Activated CD4-positive, alpha-beta T cell treated with anti-CD3 and anti-CD28 coated beads, Interleukin-2, amount 50 U/mL, for 1 hour (primary cell): Measurements from ENCODE around the gene GINS3.

ENCODE experiments used
- DNase-seq: peaks from one replicate; pipeline ENCODE4 v3.0.0-alpha.2; 2020

GINS3 gene

DNA sequence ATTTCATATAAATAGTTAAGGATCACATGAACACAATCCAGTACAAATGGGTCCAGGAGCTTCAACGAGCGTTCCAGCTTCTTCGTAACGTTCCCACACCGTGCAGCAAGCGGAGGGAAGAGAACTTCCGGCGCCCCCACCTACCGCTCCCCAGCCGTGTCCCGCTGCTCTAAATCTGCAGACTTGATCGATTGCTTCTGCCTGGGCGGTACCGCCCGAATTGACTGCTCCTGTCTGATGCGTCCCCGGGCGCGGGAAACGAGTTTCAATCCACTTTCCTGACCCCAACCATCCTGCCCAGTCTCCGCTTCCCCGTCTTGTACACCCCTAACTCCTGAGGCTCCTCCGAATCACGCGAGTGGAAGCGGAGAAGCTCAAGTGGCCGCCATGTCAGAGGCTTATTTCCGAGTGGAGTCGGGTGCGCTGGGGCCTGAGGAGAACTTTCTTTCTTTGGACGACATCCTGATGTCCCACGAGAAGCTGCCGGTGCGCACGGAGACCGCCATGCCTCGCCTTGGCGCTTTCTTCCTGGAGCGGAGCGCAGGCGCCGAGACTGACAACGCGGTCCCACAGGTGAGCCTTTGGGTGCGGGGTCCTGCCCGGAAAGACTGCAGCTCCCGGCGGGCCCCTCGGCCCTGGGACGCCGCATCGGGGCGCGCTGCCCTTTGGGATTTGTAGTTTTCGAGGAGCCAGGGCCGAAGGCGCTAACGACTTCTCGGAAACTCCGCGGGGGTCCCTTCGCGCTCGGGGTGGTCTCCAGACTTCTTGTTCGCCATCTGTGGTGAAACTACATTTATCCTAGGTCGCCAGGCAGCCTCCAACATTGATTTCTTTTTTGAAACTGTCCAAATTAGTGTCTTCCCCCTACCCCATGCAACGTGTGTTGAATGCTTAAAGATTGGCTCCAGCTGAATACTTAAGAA is at the start of gene GINS3:
Gene GINS3 (plus strand): TSS at position 257 of the 923 bp plus-strand sequence. CDS start 131 bp downstream, at position 388.
- DNase-seq: peak; percentile 78

DNA sequence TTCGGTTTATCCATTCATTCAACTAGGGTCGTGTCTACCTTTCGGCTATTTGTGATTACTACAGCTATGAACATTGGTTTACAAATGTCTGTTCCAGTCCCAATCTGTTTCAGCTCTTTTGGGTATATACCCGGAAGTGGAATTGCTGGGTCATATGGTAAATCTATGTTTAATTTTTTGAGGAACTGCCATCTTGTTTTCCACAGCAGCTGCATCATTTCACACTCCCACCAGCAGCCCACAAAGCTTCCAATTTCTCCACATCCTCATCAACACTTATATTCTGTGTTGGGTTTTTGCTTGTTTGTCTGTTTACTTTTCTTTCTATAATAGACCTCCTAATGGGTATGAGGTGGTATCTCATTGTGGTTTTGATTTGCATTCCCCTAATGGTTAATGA is 48.7 kb upstream of the GINS3 start:
- no peak for DNase-seq

DNA sequence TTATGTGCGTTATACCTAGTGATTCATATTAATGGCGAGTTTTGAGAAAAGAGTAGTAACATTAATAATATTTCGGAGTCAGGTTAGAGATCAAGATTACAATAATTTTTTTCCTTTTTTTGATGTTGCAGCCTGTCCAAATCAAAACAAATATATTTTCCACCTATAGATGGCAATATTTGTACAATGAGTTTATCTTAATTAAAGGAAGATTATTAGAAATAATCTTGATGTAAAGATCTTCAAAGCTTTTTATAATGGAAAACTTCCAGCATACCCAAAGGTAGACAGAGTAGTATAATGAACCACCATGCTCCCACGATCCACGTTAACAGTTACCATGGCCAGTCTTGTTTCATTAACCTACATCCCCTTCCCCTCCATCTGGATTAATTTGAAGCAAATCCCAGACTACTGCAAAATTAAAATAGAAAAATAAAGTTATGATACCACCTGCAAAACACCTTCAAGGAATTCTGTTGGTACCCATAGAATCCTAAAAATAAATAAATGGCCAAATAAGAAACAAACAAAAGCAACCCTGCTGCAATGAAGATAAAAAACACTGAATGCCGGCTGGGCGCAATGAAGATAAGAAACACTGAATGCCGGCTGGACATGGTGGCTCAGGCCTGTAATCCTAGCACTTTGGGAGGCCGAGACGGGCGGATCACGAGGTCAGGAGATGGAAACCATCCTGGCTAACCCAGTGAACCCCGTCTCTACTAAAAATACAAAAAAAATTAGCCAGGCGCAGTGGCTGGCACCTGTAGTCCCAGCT is 46.5 kb upstream of the GINS3 start:
- no peak for DNase-seq

DNA sequence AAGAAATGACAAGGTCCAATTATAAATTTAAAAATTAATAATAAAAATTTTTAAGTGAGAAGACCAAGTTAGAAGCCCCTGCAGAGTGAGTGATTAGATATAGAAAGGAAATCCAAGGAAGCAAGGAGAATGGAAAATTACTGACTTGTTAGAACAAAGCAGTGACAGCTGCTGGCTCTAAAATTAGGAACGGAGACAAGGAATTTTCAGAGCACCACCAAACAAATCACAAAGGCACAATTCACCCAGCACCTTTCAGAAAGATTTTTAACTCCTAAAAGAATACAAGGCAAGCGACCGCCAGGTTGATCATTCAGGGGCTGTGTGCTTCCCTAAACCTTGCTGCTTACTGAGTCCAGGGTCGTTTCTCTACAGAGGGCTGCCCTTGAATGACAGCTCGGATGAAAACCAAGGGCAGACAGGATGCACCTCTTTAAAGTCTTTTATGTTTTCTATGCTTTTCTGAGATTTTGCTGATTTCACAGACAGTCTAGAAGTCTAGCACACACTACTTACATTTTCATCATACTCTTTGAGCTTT is 45.4 kb upstream of the GINS3 start:
- DNase-seq: no peak

DNA sequence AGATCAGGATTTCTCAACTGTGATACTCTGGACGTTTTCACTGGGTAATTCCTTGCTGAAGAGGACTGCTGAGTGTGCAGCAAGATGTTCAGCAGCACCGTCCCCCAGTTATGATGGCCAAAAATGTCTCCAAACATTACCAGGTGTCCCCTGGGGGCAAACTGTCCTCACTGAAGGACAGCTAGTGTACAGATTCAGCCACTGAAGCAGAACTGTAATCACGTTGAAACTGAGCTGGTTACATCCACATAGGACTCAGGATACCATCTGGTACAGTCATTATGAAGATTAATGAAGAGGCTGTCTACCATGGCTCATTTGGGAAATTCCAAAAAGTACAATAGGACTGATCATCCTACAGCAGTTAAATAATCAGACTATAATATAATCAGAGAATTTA is 43.3 kb upstream of the GINS3 start:
- DNase-seq: no peak

DNA sequence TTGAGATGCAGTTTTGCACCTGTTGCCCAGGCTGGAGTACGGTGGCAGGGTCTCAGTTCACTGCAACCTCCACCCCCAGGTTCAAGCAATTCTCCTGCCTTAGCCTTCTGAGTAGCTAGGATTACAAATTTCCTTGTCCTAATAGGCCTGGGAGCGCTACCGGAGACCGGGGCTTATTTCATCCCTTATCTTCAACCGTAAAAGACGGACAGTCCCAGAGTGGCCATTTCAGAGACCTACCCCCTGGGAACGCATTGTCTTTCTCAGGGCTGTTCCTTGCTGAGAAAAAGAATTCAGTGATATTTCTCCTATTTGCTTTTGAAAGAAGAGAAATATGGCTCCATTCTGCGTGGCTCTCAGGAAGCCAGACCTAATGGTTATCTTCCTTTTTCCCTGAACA is 39.6 kb upstream of the GINS3 start:
- DNase-seq: no peak

DNA sequence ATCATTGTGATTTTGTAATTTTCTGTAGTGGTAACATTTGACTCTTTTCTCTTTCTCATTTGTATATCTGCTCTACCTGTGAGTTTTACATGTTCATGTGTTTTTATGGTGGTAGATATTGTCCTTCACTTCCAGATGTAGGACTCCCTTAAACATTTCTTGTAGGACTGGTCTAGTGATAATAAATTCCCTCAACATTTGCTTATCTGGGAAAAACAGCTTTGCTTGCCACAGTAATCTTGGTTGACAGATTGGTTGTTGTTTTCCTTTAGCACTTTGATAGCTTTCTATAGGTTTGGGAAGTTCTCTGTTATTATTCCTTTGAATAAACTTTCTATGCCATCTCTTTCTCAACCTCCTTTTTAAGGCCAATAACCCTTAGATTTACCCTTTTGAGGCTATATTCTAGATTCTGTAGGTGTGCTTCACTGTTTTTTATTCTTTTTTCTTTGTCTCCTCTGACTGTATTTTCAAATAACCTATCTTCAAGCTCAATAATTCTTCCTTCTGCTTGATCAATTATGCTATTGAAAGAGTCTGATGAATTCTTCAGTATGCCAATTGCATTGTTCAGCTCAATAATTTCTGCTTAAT is 32.1 kb upstream of the GINS3 start:
- no peak for DNase-seq

DNA sequence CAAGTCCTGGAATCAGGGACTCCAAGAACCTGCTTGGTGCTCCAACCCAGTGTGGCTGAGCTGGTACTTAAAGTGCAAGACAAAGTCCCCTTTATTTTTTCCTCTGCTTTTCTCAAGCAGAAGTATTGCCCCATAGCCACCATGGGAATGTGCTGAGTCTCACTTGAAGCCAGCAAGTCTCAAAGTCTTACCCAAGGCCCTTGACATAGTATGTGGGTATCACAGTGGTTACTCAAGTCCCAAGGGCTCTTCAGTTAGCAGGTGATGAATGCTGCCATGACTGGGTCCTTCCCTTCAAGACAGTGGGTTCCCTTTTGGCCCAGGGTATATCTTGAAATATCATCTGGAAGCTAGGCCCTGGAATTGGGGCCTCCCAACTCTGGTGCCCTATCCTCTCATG is 30.5 kb upstream of the GINS3 start:
- DNase-seq: no peak

DNA sequence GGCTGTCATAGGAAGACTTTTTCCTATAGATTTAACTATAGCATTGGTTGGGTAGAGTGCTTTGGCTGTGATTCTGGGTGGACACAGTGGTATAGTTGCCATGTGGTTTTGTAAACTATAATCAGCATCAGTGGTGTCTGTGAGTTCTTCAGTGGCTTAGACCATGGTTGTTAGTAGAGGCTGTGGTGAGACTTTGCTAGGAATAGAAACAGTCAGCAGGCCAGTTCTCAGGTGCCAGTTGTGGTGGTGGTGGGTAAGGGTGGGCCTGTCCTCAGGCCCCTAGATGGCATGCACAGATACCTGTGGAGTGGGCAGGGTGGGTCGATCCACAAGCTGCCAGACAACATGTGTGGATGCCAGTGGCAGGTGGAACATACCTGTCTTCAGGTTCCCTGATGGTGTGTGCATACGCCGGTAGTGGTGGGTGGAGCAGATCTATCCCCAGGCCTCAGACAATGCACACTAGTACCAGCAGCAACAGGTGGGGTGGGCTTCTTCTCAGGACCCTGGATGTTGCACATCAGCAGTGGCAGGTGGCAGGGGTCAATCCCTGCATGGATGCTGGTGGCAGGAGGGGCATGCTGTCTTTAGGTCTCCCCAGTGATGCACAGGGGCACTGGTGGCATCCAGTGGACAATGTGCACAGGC is 28.4 kb upstream of the GINS3 start:
- DNase-seq: no peak

DNA sequence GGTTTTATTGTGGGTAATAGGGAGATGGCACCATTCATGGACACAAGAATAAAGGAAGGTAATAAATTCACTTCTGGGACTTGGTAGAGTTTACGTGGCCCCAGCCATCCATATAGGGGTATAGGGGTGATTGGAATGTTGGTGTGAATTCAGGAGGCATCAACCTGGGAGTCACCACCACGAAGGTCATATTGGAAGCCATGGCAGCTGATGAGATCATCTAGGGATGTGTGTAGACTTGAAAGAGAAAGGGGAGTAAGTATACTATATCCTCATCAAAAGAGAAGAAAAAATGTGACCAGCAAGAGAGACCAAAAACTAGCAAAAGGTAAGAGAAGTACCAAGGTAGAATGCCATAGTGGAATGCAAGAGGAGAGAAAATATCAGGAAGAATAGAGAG is 26.6 kb upstream of the GINS3 start:
- DNase-seq: no peak

DNA sequence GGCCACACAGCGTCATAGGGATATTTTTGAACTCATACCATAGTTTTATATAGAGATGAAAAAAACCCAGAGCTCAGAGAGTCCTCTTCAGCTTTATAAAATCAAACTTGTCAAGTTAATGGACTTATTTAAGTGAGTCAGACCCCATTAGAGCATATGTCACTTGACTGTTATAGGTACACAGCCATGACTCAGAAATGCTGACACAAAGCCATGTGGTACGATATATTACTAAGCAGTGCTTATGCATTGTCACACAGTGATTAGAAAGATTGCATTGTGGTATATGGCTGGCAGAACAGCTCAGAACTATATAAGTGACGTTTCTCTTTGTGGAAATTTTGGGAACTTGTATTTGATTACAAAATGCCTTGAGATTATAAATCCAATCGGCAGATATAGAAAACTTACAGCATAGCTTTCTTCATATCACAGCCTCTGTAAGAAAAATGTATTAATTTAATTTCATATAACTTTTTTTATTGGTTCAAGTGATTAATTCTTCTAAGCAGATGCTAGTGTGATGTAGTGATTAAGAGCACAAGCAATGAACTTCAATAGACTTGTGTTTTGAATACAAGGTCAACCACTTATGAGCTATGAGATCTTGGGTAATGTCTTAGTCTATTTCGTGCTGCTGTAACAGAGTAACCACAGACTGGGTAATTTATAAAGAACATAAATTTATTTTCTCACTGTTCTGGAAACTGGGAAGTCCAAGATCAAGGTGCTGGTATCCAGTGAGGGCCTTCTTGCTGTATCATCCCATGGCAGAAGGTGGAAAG is 25.8 kb upstream of the GINS3 start:
- DNase-seq: no peak

DNA sequence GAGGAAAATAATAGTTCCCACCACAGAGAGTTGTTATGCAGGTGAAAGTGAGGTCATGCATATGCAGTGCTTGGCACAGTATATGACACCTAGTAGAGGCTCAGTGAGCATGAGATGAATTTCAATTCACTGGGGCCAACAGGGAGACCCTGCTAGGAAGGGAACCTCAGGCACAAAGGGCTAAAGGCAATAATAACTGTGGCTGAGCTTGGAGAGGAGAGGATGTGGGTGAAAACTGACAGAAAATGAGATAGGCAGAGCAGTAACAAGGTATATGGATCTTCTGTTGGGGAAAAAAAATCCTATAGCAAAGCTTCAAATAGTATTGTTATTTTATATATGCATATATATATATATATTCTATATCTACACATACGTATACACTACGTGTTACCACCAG is 25.0 kb upstream of the GINS3 start:
- DNase-seq: no peak

DNA sequence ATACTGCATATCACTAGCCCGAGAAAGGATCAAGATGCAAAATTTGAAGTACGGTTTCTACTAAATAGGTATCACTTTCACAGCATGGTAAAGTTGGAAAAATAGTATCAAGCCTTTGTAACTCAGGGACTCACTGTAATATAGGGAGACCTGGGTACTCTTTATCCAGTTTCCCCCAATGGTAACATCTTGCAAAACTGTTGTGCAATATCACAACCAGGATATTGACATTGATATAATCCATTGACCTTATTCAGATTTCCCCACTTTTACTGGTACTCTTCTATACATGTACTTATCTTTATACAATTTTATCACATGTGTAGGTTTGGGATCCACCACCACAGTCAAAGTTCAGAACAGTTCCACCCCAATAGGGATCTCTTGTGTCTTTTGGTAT is 20.4 kb upstream of the GINS3 start:
- no peak for DNase-seq

DNA sequence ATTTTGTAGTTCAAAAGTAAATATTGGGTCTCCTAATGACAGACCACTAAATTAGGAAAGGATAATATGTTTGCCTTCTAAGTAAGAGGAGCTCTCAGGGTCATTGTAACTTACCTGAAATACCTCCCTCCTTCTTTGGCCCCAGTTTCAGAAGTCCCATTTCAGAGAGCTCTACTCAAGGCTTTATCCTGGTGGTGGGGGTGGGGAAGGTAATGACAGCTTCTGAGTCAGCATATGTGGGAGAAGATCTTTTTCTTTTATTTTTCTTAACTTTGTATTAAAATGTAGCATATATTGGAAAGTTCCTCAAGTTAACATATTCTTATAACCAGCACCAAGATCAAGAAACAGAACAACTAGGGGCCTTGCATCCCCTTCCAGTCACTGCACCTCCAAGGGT is 16.9 kb upstream of the GINS3 start:
- DNase-seq: no peak

DNA sequence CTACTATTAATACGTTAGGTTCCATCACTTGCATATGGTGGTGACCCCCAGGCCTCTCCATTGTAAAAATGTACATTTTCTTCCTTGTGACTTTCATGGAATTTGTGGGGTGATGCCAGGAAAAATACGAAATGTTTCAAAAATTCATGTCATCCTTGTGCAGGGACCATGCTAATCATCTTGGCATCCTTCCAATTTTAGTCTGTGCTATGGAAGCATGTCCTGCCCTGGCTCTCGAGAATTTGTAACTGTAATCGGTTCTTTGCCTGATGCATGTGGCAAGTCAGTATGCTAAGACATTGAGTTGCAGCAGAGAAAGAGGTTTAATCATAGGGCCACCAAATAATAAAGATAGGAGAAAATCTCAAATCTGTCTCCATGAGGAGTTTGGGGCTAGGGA is 14.3 kb upstream of the GINS3 start:
- no peak for DNase-seq

DNA sequence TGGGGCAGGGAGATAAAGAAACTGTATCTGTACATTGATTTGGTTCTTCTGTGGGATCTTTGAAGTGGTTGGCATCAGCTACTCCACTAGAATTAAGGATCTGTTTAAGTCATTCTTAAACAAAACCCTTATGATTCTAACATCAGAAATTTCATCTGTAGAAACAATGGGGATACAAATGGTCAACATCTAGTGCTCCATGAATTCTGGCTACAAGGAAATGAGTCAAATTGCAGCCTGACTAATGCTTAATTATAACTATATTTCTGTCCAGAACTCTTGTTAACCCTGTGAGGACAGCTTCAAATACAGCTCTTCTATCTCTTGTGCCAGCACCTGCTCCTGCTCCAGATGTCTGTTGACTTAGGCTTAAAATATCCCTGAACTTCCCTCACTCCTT is 13.9 kb upstream of the GINS3 start:
- DNase-seq: no peak

DNA sequence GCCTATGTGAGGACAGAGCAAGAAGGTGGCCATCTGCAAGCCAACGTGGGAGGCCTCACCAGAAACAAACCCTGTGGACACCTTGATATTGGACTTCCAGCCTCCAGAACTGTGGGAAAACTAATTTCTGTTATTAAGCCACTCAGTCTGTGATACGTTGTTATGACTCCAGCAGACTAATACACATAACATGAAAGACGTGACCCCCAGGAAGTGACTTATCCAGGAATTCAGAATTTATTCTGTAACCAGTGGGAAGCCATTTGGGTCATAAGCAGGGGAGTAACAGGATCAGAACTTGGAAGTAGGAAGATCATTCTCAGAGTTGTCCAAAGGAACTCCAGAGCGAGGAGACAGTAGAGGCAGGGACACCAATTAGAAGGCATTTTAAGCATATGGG is 12.5 kb upstream of the GINS3 start:
- DNase-seq: no peak

DNA sequence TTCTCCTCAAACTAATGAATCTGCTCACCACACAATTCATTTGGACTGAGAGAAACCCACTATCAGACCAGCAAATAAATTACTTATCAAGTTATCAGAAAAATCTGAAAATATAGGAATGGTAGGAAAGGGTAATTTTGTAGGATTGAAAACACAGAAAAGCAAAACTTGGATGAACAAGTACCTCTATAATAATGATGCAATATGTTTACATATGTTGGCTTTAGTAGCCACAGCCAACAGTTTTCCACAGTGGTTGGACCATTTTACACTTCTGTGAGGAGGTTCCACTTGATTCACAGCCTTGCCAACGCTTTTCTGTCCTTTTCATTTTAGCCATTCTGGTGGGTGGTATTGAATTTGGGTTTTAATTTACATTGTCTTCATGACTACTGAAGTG is 10.6 kb upstream of the GINS3 start:
- no peak for DNase-seq

DNA sequence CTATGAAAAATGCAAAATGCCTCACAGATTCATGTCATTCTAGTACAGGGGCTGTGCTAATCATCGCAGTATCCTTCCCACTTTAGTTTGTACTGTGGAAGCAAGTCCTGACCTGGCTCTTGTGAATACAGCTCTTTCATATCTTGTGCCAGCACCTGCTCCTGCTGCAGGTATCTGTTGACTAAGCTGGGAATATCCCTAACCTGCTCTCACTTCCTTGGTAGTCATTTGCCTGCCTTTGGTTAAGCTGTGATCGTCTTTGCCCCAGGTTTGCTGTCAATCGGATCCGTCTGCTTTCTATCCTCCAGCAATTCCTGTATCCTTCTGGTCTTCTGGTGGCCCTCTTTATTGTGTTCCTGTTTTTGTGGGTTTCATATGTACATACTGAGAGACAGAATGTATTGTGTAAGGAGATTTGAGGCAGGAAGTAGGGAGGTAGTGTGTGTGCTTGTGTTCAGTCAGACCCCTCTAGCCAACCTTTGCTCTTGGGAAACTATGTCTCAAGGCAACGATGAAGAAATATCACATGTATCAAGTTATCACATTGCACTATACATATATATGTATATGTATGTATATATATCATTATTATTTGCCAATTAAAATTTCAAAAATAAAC is 7.7 kb upstream of the GINS3 start:
- DNase-seq: no peak

DNA sequence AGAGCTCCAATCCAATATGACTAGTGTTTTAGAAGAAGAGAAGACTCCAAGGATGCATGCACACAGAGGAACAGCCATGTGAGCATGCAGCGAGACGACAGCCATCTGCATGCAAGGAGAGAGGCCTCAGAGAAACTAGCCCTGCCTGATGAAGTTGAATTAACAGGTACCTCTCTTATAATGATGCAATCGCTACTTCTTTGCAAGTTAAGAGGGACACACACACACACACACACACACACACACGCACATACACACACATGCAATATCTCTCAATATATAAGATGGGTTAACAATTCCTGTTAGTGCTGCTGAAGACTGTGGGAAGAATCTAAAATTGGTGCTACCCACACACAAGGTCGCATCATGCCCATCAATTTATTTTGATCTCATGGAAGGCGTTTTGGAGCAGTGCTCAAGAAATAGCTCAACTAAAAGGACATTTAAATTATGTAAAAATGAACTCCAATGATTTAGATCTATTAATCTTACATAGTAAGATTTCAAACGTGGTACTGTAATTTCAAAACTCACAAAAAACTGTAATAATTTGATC is 7.0 kb upstream of the GINS3 start:
- no peak for DNase-seq

DNA sequence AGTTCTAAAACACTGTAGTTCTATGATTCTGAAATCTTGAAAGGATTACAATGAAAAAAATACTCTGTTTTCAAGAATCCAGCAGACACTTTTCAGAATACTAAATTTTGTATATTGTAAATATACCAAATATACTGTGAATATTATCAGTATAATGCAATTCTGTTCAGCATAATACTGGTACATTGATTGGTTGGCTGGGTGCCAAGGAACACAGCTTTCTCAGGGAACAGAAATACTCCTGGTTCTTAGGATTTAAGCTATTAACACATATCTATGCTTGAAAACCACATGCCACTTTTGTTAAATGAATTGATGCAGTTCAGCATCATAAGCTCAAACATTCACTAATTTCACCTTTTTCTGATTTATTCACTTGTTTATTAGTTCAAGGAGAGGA is 2.5 kb upstream of the GINS3 start:
- DNase-seq: no peak
